Peyer's patch (tissue), 4 donors: ENCODE measurements around the gene RBM19.

Experiments used
- CTCF ChIP-seq, 6 experiments: fragments of 450-650 bp in 4 of 6; fragments of 200-600 bp in 2 of 6; sonication (generic) in 1 of 6; IDR thresholded peaks; one replicate each; pipeline ENCODE4 v1.5.1; 2017 to 2019; ENCODE audit warnings: antibody characterized with exemption in 6 of 6, mild to moderate bottlenecking in 3 of 6, moderate library complexity in 1 of 6
- POLR2A ChIP-seq, 2 donors: fragments of 450-650 bp; IDR thresholded peaks; one replicate each; pipeline ENCODE4 v1.5.1; 2017; ENCODE audit warnings: antibody characterized with exemption in 2 of 2, mild to moderate bottlenecking in 2 of 2, moderate library complexity in 2 of 2

- TF ChIP-seq CTCF (IDR thresholded peaks at IDR 0.05) (no peak), POLR2A (IDR thresholded peaks at IDR 0.05) (no peak)
Observed at GRCh38 chr12:113971392-113971791, 5.3 kb upstream of the RBM19 start.
